ENCODE data around the gene ACAN. TPM values are rescaled to one million over a fixed set of nuclear protein-coding genes. Genes with fewer than 3 reads are reported as not detected.
A peak's percentile ranks its signal among the peaks of the same experiment; 100 is the strongest.

The ACAN gene
- total RNA-seq, 4 donors from 2014 or later: 0.85 to 6.9 TPM; not detected in 2

DNA sequence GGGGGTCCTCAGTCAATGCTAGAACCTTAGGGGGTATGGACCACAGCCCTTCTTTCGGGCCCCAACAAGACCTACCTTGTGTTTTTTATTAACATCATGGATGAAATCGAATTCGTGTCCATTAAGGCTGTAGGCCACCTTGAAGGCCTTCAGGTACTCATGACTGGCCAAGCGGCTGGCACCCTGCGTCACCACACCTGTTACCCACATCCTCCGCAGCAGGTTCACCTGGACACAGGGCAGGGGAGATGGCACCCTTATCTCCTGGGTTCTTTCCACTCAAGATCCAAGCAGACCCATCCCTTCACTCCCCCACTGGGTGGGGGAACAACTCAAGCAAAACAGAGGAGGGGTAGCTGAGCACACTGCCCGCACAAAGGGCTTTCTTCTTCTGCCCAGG is 103.3 kb downstream of the ACAN start:
- Histone ChIP-seq H3K4me3 (no peak overlapping the region), H3K9me3 (no peaks in the 10 kb centered on the region), H3K27ac (no peak overlapping the region), H3K4me1 (peaks cover 11 to 42% of the 10 kb centered on the region in 2 donors), H3K27me3 (no peaks in the 10 kb centered on the region), H3K36me3 (no peaks in the 10 kb centered on the region)
- intact Hi-C loops (cut with DNase I; ENCODE audit: low total_unique reads): loop anchor here (5.0 to 10.0 kb wide), 3 partner anchors 111 to 282 kb away; partner anchors contain the start of gene AEN
- no peak for DNase-seq
- TF ChIP-seq POLR2A (IDR thresholded peaks at IDR 0.05): no peak
- TF ChIP-seq, protein P1, sequence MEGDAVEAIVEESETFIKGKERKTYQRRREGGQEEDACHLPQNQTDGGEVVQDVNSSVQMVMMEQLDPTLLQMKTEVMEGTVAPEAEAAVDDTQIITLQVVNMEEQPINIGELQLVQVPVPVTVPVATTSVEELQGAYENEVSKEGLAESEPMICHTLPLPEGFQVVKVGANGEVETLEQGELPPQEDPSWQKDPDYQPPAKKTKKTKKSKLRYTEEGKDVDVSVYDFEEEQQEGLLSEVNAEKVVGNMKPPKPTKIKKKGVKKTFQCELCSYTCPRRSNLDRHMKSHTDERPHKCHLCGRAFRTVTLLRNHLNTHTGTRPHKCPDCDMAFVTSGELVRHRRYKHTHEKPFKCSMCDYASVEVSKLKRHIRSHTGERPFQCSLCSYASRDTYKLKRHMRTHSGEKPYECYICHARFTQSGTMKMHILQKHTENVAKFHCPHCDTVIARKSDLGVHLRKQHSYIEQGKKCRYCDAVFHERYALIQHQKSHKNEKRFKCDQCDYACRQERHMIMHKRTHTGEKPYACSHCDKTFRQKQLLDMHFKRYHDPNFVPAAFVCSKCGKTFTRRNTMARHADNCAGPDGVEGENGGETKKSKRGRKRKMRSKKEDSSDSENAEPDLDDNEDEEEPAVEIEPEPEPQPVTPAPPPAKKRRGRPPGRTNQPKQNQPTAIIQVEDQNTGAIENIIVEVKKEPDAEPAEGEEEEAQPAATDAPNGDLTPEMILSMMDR (IDR thresholded peaks at IDR 0.05): no peak

DNA sequence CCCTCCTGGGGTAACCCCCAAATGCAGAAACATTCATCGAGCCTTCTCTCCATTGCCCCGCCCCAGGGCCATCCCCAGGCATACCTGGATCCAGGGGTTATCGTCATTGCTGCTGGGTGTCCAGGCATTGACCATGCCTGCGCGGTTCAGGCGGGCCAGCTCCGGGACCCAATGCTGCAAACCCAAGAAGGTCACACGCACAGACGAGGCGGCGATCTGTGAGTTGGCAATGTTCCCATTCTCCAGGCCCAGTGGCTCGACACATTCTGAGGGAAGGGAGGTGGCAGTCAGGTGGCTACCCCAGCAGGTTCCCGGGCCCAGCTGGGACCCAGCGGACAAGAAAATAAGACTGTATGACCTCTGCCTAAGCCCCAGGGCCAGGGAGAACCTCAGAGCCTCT is 103.9 kb downstream of the ACAN start:
- intact Hi-C loops (cut with DNase I; ENCODE audit: low total_unique reads): loop anchor here (5.0 to 10.0 kb wide), 3 partner anchors 110 to 282 kb away; partner anchors contain the start of gene AEN
- Histone ChIP-seq H3K27me3 (no peaks in the 10 kb centered on the region), H3K9me3 (no peaks in the 10 kb centered on the region), H3K4me3 (no peak overlapping the region), H3K4me1 (peaks cover 11 to 42% of the 10 kb centered on the region in 2 donors), H3K27ac (peak overlapping the region in 1 of 2 donors; percentile 94), H3K36me3 (no peaks in the 10 kb centered on the region)
- no peak for TF ChIP-seq POLR2A (IDR thresholded peaks at IDR 0.05)
- TF ChIP-seq, protein P1 (IDR thresholded peaks at IDR 0.05): no peak
- DNase-seq: no peak

DNA sequence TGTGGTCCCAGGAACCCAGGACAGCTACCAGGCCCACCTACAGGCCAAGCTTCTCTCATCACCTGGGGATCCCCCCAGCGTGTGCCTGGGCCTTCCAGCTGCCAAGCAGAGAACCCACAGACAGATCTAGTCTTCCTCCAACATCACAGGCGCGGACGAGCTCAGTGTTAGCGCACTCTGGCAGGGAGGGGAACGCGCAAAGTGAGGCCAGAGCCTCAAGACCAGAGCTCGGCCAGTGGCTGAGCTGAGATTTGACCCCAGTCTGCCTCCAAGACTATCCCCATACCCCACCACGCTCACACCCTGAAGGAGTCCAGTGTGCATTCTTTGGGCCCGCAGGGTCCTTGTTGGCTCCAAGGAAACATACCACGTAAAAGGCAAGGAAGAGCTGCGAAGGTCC is 104.9 kb downstream of the ACAN start:
- intact Hi-C loops (cut with DNase I; ENCODE audit: low total_unique reads): loop anchor here (5.0 to 10.0 kb wide), 3 partner anchors 109 to 283 kb away; partner anchors contain the start of gene AEN
- Histone ChIP-seq H3K36me3 (no peaks in the 10 kb centered on the region), H3K27ac (peak overlapping the region; percentile 94), H3K4me3 (no peak overlapping the region), H3K4me1 (peaks cover 11 to 42% of the 10 kb centered on the region in 2 donors), H3K9me3 (no peaks in the 10 kb centered on the region), H3K27me3 (no peaks in the 10 kb centered on the region)
- no peak for DNase-seq
- TF ChIP-seq, protein P1 (IDR thresholded peaks at IDR 0.05): no peak
- no peak for TF ChIP-seq POLR2A (IDR thresholded peaks at IDR 0.05)

DNA sequence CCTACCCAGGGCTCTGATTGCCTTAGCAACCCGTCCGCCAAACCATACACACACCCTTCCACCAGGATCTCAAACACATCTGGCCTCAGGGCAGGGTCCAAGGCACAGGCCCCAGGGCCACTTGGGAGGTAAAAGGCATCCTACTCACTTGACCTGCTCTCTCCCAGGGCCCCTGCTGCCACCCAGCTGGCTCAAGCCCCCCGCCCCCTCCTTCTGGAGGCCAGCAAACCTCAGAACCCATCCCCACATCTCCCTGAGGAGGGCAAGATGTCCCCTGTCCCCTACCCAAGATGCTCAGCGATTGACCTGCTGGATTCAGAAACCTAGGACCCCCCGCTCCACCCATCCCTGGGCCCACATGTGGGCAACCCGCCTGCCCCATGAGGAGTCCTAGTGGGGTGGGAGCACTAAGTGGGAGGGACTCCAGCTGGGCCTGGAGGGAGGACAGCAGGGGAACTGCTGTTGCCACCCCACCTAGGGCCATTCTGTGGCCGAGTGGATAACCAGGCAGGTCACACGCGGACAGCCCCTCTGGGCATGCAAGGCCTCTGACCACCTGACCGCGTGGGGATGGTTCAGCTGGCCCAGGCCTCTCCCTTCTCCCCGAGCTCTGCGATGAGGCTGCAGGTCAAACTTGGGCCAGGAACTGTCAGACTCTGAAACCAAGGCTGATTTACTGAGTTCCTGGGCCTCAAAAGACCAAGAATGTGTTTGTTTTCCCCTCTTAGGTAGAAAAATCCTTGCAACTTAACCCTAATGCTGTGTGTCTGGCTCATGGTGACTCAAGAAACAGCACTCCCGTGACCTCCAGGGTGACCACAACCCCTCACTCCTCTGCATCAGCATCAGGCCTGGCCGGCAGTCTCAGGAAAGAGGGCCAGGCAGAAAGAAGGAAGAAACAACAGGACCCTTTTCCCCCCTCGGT is 105.7 kb downstream of the ACAN start:
- intact Hi-C loops (cut with DNase I; ENCODE audit: low total_unique reads): loop anchor here (5.0 to 10.0 kb wide), 3 partner anchors 108 to 284 kb away; partner anchors contain the start of gene AEN
- H3K9me3 ChIP-seq: no peaks in the 10 kb centered on the region
- peaks cover 11 to 42% of the 10 kb centered on the region in 2 donors for H3K4me1 ChIP-seq
- TF ChIP-seq, protein P1 (IDR thresholded peaks at IDR 0.05): no peak
- TF ChIP-seq POLR2A (IDR thresholded peaks at IDR 0.05): no peak
- H3K4me3 ChIP-seq: no peak overlapping the region
- DNase-seq: peak; percentile 71 to 73
- peak overlapping the region; percentile 94 for H3K27ac ChIP-seq
- H3K27me3 ChIP-seq: no peaks in the 10 kb centered on the region
- no peaks in the 10 kb centered on the region for H3K36me3 ChIP-seq

Measured in uterus (tissue), 4 donors.